AG04449 (cell line): ENCODE measurements around the gene GPR26.

Experiments
- CTCF ChIA-PET: fragments of 350-600 bp; formaldehyde crosslinking; extraction: SDS; loops from one replicate; lab custom pipeline; 2021; ENCODE audit warnings: antibody characterized with exemption; lab: Yijun Ruan, JAX
- POLR2A ChIA-PET: fragments of 400-600, 350-600 bp; formaldehyde crosslinking; extraction: SDS; loops from one replicate; lab custom pipeline; 2020; ENCODE audit warnings: antibody characterized with exemption, inconsistent platforms; lab: Yijun Ruan, JAX
- DNase-seq: peaks from one replicate; pipeline ENCODE4 v3.0.0-alpha.2; 2010; ENCODE audit warnings: low read depth, low spot score
- H3K4me3 ChIP-seq: 2 replicates; pipeline ENCODE4 v1.5.1; 2011; ENCODE audit warnings: low read depth, mild to moderate bottlenecking, control low read depth, low read length
- TF ChIP-seq, protein P1 (sequence below): IDR thresholded peaks from one replicate; pipeline ENCODE4 v1.5.1; 2011; ENCODE audit warnings: mild to moderate bottlenecking, moderate library complexity, low read length, control low read depth, inconsistent platforms; ENCODE audit not compliant: insufficient read depth; ENCODE audit errors: missing control alignments

Gene GPR26

GRCh38 chr10:123673198-123673597 lies 7.0 kb downstream of the GPR26 start:
- TF ChIP-seq, protein P1, sequence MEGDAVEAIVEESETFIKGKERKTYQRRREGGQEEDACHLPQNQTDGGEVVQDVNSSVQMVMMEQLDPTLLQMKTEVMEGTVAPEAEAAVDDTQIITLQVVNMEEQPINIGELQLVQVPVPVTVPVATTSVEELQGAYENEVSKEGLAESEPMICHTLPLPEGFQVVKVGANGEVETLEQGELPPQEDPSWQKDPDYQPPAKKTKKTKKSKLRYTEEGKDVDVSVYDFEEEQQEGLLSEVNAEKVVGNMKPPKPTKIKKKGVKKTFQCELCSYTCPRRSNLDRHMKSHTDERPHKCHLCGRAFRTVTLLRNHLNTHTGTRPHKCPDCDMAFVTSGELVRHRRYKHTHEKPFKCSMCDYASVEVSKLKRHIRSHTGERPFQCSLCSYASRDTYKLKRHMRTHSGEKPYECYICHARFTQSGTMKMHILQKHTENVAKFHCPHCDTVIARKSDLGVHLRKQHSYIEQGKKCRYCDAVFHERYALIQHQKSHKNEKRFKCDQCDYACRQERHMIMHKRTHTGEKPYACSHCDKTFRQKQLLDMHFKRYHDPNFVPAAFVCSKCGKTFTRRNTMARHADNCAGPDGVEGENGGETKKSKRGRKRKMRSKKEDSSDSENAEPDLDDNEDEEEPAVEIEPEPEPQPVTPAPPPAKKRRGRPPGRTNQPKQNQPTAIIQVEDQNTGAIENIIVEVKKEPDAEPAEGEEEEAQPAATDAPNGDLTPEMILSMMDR, result no peak
- POLR2A ChIA-PET, result no interaction called here
- no peak for DNase-seq
- H3K4me3 ChIP-seq, result no peak overlapping the region
- CTCF ChIA-PET, result interaction anchor here (0.9 kb wide), 1 partner anchor 22 kb away, joined by 3 read pairs; no protein-coding TSS in a partner anchor

DNA sequence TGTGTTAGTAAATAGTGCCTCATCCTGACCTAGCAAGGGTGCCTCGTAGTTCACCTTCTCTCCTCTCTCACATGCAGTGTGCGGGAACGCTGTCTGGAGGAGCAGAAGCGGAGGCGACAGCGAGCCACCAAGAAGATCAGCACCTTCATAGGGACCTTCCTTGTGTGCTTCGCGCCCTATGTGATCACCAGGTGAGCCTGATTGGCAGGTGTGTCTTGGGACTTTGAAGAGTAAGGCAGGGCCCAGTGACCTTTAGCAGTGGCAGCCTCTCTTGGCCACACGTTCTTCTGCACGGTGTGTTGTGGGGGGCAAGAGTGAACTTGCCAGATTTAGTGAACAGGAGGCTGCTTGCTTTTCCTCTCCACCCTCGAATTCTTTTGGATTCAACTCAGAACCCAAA lies 8.6 kb downstream of the GPR26 start:
- no peak for DNase-seq
- CTCF ChIA-PET, result no interaction called here
- H3K4me3 ChIP-seq, result no peak overlapping the region
- TF ChIP-seq, protein P1, result no peak
- POLR2A ChIA-PET, result no interaction called here

GRCh38 chr10:123675811-123676210 lies 9.7 kb downstream of the GPR26 start:
- TF ChIP-seq, protein P1, result no peak
- no peak overlapping the region for H3K4me3 ChIP-seq
- POLR2A ChIA-PET, result no interaction called here
- CTCF ChIA-PET, result no interaction called here
- no peak for DNase-seq

- CTCF ChIA-PET, result no interaction called here
- no peak for DNase-seq
- POLR2A ChIA-PET, result no interaction called here
- H3K4me3 ChIP-seq, result no peak overlapping the region
- TF ChIP-seq, protein P1, result no peak
Observed at GRCh38 chr10:123677556-123677955, 11.4 kb downstream of the GPR26 start.

GRCh38 chr10:123678376-123678775 lies 12.2 kb downstream of the GPR26 start:
- H3K4me3 ChIP-seq, result no peak overlapping the region
- no peak for DNase-seq
- POLR2A ChIA-PET, result no interaction called here
- TF ChIP-seq, protein P1, result no peak
- CTCF ChIA-PET, result interaction anchor here (1.1 kb wide), 1 partner anchor 95 kb away, joined by 6 read pairs; no protein-coding TSS in a partner anchor

- no peak for DNase-seq
- ChIA-PET POLR2A (no interaction called here), CTCF (interaction anchor here (1.0 kb wide), 1 partner anchor 99 kb away, joined by 3 read pairs; no protein-coding TSS in a partner anchor)
- TF ChIP-seq, protein P1, result no peak
- no peak overlapping the region for H3K4me3 ChIP-seq
Observed at GRCh38 chr10:123681285-123681684, 15.1 kb downstream of the GPR26 start.
